ENCODE data around the gene PLCL2. TPM values are rescaled to one million over a fixed set of nuclear protein-coding genes. Genes with fewer than 3 reads are reported as not detected.

The PLCL2 gene
- polyA plus RNA-seq, 4 donors, result 4.0 to 16.2 (median 10.4) TPM

- Histone ChIP-seq H3K4me1 (ENCODE audit: control insufficient read depth in 3 of 3, insufficient read depth in 2 of 3, low read depth in 1 of 3, low read length in 2 of 3) (no peaks in the 10 kb centered on the region), H3K27me3 (ENCODE audit: control insufficient read depth in 3 of 3, insufficient read depth in 3 of 3, low read length in 3 of 3) (no peaks in the 10 kb centered on the region), H3K9me3 (ENCODE audit: control insufficient read depth in 2 of 2, insufficient read depth in 1 of 2, low read depth in 1 of 2, low read length in 1 of 2) (no peaks in the 10 kb centered on the region), H3K27ac (ENCODE audit: low read depth in 1 of 3, low read length in 2 of 3) (no peak overlapping the region), H3K36me3 (ENCODE audit: control insufficient read depth in 3 of 3, insufficient read depth in 2 of 3, low read depth in 1 of 3, low read length in 3 of 3) (no peaks in the 10 kb centered on the region), H3K4me3 (ENCODE audit: low read depth in 1 of 3, low read length in 3 of 3) (no peak overlapping the region)
- FAIRE-seq (no peak), DNase-seq (no peak)
- 93 to 95% (median 94%) methylated on average over 3 of the region's 3 CpGs for WGBS, 3 donors
Measured at GRCh38 chr3:17063596-17063995, 178.8 kb downstream of the PLCL2 start.

GRCh38 chr3:17065315-17065714 is 180.6 kb downstream of the PLCL2 start:
- Histone ChIP-seq H3K4me3 (ENCODE audit: low read depth in 1 of 3, low read length in 3 of 3) (no peak overlapping the region), H3K27me3 (ENCODE audit: control insufficient read depth in 3 of 3, insufficient read depth in 3 of 3, low read length in 3 of 3) (no peaks in the 10 kb centered on the region), H3K4me1 (ENCODE audit: control insufficient read depth in 3 of 3, insufficient read depth in 2 of 3, low read depth in 1 of 3, low read length in 2 of 3) (no peaks in the 10 kb centered on the region), H3K27ac (ENCODE audit: low read depth in 1 of 3, low read length in 2 of 3) (no peak overlapping the region), H3K36me3 (ENCODE audit: control insufficient read depth in 3 of 3, insufficient read depth in 2 of 3, low read depth in 1 of 3, low read length in 3 of 3) (peaks cover 0 to 5% (median 0%) of the 10 kb centered on the region in 3 donors), H3K9me3 (ENCODE audit: control insufficient read depth in 2 of 2, insufficient read depth in 1 of 2, low read depth in 1 of 2, low read length in 1 of 2) (no peaks in the 10 kb centered on the region)
- no peak for FAIRE-seq
- no peak for DNase-seq
- WGBS, 3 donors, result 93 to 100% (median 96%) methylated on average over 2 of the region's 2 CpGs

GRCh38 chr3:17065881-17066280 is 181.1 kb downstream of the PLCL2 start:
- no peak overlapping the region for H3K4me3 ChIP-seq (ENCODE audit: low read depth in 1 of 3, low read length in 3 of 3)
- no peak for FAIRE-seq

GRCh38 chr3:17069754-17070153 is 185.0 kb downstream of the PLCL2 start:
- WGBS, 3 donors, result 91 to 97% (median 94%) methylated on average over 4 of the region's 4 CpGs
- H3K4me3 ChIP-seq (ENCODE audit: low read depth in 1 of 3, low read length in 3 of 3), result no peak overlapping the region
- H3K9me3 ChIP-seq (ENCODE audit: control insufficient read depth in 2 of 2, insufficient read depth in 1 of 2, low read depth in 1 of 2, low read length in 1 of 2), result no peaks in the 10 kb centered on the region
- no peak overlapping the region for H3K27ac ChIP-seq (ENCODE audit: low read depth in 1 of 3, low read length in 2 of 3)
- no peaks in the 10 kb centered on the region for H3K4me1 ChIP-seq (ENCODE audit: control insufficient read depth in 3 of 3, insufficient read depth in 2 of 3, low read depth in 1 of 3, low read length in 2 of 3)
- DNase-seq (no peak), FAIRE-seq (no peak)
- peaks cover 0 to 5% (median 4%) of the 10 kb centered on the region in 3 donors for H3K36me3 ChIP-seq (ENCODE audit: control insufficient read depth in 3 of 3, insufficient read depth in 2 of 3, low read depth in 1 of 3, low read length in 3 of 3)
- no peaks in the 10 kb centered on the region for H3K27me3 ChIP-seq (ENCODE audit: control insufficient read depth in 3 of 3, insufficient read depth in 3 of 3, low read length in 3 of 3)

More at GRCh38 chr3:17065881-17066280, 181.1 kb downstream of the PLCL2 start:
- Histone ChIP-seq H3K27me3 (ENCODE audit: control insufficient read depth in 3 of 3, insufficient read depth in 3 of 3, low read length in 3 of 3) (no peaks in the 10 kb centered on the region), H3K9me3 (ENCODE audit: control insufficient read depth in 2 of 2, insufficient read depth in 1 of 2, low read depth in 1 of 2, low read length in 1 of 2) (no peaks in the 10 kb centered on the region), H3K36me3 (ENCODE audit: control insufficient read depth in 3 of 3, insufficient read depth in 2 of 3, low read depth in 1 of 3, low read length in 3 of 3) (peaks cover 0 to 5% (median 4%) of the 10 kb centered on the region in 3 donors), H3K4me1 (ENCODE audit: control insufficient read depth in 3 of 3, insufficient read depth in 2 of 3, low read depth in 1 of 3, low read length in 2 of 3) (no peaks in the 10 kb centered on the region), H3K27ac (ENCODE audit: low read depth in 1 of 3, low read length in 2 of 3) (no peak overlapping the region)
- 94 to 98% (median 95%) methylated on average over 4 of the region's 4 CpGs for WGBS, 3 donors
- DNase-seq, result no peak

- FAIRE-seq, result no peak
- Histone ChIP-seq H3K4me3 (ENCODE audit: low read depth in 1 of 3, low read length in 3 of 3) (no peak overlapping the region), H3K27me3 (ENCODE audit: control insufficient read depth in 3 of 3, insufficient read depth in 3 of 3, low read length in 3 of 3) (no peaks in the 10 kb centered on the region), H3K4me1 (ENCODE audit: control insufficient read depth in 3 of 3, insufficient read depth in 2 of 3, low read depth in 1 of 3, low read length in 2 of 3) (no peaks in the 10 kb centered on the region), H3K36me3 (ENCODE audit: control insufficient read depth in 3 of 3, insufficient read depth in 2 of 3, low read depth in 1 of 3, low read length in 3 of 3) (peaks cover 0 to 5% (median 4%) of the 10 kb centered on the region in 3 donors), H3K9me3 (ENCODE audit: control insufficient read depth in 2 of 2, insufficient read depth in 1 of 2, low read depth in 1 of 2, low read length in 1 of 2) (no peaks in the 10 kb centered on the region), H3K27ac (ENCODE audit: low read depth in 1 of 3, low read length in 2 of 3) (peak overlapping the region in 1 of 3 donors; percentile 39)
- DNase-seq, result peak in 1 of 2 donors; percentile 10
- WGBS, 3 donors, result 51 to 66% (median 59%) methylated on average over 5 of the region's 5 CpGs
Measured at GRCh38 chr3:17070161-17070959, 185.6 kb downstream of the PLCL2 start.

- no peaks in the 10 kb centered on the region for H3K4me1 ChIP-seq (ENCODE audit: control insufficient read depth in 3 of 3, insufficient read depth in 2 of 3, low read depth in 1 of 3, low read length in 2 of 3)
- H3K9me3 ChIP-seq (ENCODE audit: control insufficient read depth in 2 of 2, insufficient read depth in 1 of 2, low read depth in 1 of 2, low read length in 1 of 2), result no peaks in the 10 kb centered on the region
Measured at GRCh38 chr3:17074559-17074958, 189.8 kb downstream of the PLCL2 start.

GRCh38 chr3:17075358-17075757 is 190.6 kb downstream of the PLCL2 start:
- H3K4me1 ChIP-seq (ENCODE audit: control insufficient read depth in 3 of 3, insufficient read depth in 2 of 3, low read depth in 1 of 3, low read length in 2 of 3), result no peaks in the 10 kb centered on the region
- 93 to 100% (median 100%) methylated on average over 1 of the region's 1 CpG for WGBS, 3 donors
- no peak overlapping the region for H3K27ac ChIP-seq (ENCODE audit: low read depth in 1 of 3, low read length in 2 of 3)
- no peak for FAIRE-seq
- H3K27me3 ChIP-seq (ENCODE audit: control insufficient read depth in 3 of 3, insufficient read depth in 3 of 3, low read length in 3 of 3), result no peaks in the 10 kb centered on the region
- no peak overlapping the region for H3K4me3 ChIP-seq (ENCODE audit: low read depth in 1 of 3, low read length in 3 of 3)
- no peak for DNase-seq
- H3K36me3 ChIP-seq (ENCODE audit: control insufficient read depth in 3 of 3, insufficient read depth in 2 of 3, low read depth in 1 of 3, low read length in 3 of 3), result peaks cover 0 to 11% (median 2%) of the 10 kb centered on the region in 3 donors
- no peaks in the 10 kb centered on the region for H3K9me3 ChIP-seq (ENCODE audit: control insufficient read depth in 2 of 2, insufficient read depth in 1 of 2, low read depth in 1 of 2, low read length in 1 of 2)

More at GRCh38 chr3:17074559-17074958, 189.8 kb downstream of the PLCL2 start:
- peak in 1 of 2 donors; percentile 17 for DNase-seq
- 84 to 96% (median 88%) methylated on average over 1 of the region's 1 CpG for WGBS, 3 donors
- FAIRE-seq, result no peak
- Histone ChIP-seq H3K27ac (ENCODE audit: low read depth in 1 of 3, low read length in 2 of 3) (no peak overlapping the region), H3K27me3 (ENCODE audit: control insufficient read depth in 3 of 3, insufficient read depth in 3 of 3, low read length in 3 of 3) (no peaks in the 10 kb centered on the region), H3K4me3 (ENCODE audit: low read depth in 1 of 3, low read length in 3 of 3) (no peak overlapping the region), H3K36me3 (ENCODE audit: control insufficient read depth in 3 of 3, insufficient read depth in 2 of 3, low read depth in 1 of 3, low read length in 3 of 3) (peaks cover 0 to 8% (median 0%) of the 10 kb centered on the region in 3 donors)

GRCh38 chr3:17075907-17076306 is 191.2 kb downstream of the PLCL2 start:
- Histone ChIP-seq H3K4me1 (ENCODE audit: control insufficient read depth in 3 of 3, insufficient read depth in 2 of 3, low read depth in 1 of 3, low read length in 2 of 3) (no peaks in the 10 kb centered on the region), H3K36me3 (ENCODE audit: control insufficient read depth in 3 of 3, insufficient read depth in 2 of 3, low read depth in 1 of 3, low read length in 3 of 3) (peaks cover 0 to 7% (median 2%) of the 10 kb centered on the region in 3 donors), H3K27me3 (ENCODE audit: control insufficient read depth in 3 of 3, insufficient read depth in 3 of 3, low read length in 3 of 3) (no peaks in the 10 kb centered on the region), H3K9me3 (ENCODE audit: control insufficient read depth in 2 of 2, insufficient read depth in 1 of 2, low read depth in 1 of 2, low read length in 1 of 2) (no peaks in the 10 kb centered on the region), H3K27ac (ENCODE audit: low read depth in 1 of 3, low read length in 2 of 3) (no peak overlapping the region), H3K4me3 (ENCODE audit: low read depth in 1 of 3, low read length in 3 of 3) (no peak overlapping the region)
- WGBS, 3 donors, result 90 to 100% (median 96%) methylated on average over 1 of the region's 1 CpG
- DNase-seq (no peak), FAIRE-seq (no peak)

All from small intestine (tissue), 7 donors.